ENCODE data around the gene DPP4. TPM values are rescaled to one million over a fixed set of nuclear protein-coding genes. Genes with fewer than 3 reads are reported as not detected.

DPP4 gene
- total and polyA plus RNA-seq, 2 of the 13 experiments (the other 11 are each of a cell fraction or from before 2014, with no cell fraction given), result 39.4 to 109 TPM

DNA sequence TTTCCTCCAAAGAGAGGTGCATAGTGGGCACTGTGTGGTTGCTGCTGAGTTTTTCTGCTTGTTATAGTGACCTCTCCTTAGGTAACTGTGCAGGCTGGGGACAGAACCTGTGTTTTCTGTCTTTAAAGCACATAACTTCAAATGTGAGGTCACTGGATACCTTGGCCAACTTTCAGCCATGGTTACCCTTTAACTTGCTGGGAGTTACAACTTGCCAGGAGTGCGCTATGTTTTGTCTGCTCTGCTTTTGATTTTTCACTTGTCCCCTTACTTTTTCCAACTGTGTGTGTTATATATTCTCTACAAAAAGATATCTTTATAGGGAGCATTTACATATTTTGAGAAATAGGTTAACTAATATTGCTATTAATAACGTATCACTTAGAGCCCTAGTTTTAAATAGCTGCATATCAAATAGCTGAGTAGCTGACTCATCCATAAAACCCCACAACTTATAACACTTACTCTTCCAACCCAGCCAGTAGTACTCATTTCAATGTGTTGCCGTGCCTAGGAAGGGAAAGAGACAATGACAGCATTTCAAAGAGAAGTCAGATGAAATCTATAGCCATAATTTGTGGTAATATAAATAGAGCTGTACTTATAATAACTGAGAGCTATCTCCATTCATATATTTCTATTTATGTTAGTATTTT lies 51.6 kb downstream of the DPP4 start:
- no peak overlapping the region for H2AFZ ChIP-seq (ENCODE audit: low read length)
- no peak overlapping the region for H3K4me3 ChIP-seq (replicated peaks in 1 of 3; ENCODE audit: insufficient read depth in 1 of 3, low read depth in 2 of 3, low read length in 3 of 3)
- no peaks in the 10 kb centered on the region for H3K9me3 ChIP-seq (ENCODE audit: low read length)
- H3K9ac ChIP-seq (ENCODE audit: insufficient read depth, low read depth, low read length), result no peak overlapping the region
- POLR2A ChIA-PET, result interaction anchor here (2.0 kb wide), 1 partner anchor 51 kb away, joined by 5 read pairs; the partner anchor contains the start of gene DPP4
- CTCF ChIA-PET (ENCODE audit: low intra/inter-chr PET ratio, low total read pairs), result no interaction called here
- TF ChIP-seq, protein P1, sequence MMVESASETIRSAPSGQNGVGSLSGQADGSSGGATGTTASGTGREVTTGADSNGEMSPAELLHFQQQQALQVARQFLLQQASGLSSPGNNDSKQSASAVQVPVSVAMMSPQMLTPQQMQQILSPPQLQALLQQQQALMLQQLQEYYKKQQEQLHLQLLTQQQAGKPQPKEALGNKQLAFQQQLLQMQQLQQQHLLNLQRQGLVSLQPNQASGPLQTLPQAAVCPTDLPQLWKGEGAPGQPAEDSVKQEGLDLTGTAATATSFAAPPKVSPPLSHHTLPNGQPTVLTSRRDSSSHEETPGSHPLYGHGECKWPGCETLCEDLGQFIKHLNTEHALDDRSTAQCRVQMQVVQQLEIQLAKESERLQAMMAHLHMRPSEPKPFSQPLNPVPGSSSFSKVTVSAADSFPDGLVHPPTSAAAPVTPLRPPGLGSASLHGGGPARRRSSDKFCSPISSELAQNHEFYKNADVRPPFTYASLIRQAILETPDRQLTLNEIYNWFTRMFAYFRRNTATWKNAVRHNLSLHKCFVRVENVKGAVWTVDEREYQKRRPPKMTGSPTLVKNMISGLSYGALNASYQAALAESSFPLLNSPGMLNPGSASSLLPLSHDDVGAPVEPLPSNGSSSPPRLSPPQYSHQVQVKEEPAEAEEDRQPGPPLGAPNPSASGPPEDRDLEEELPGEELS (CRISPR knock-in tag; IDR thresholded peaks at IDR 0.05), result no peak
- TF ChIP-seq NR1H2 (CRISPR knock-in tag; IDR thresholded peaks at IDR 0.05; ENCODE audit: borderline replicate concordance, low read depth) (no peak), ZNF431 (CRISPR knock-in tag; IDR thresholded peaks at IDR 0.05; ENCODE audit: borderline replicate concordance, low read depth) (no peak)
- no peaks in the 10 kb centered on the region for H3K27me3 ChIP-seq (ENCODE audit: control insufficient read depth in 1 of 2, insufficient read depth in 2 of 2, low read length in 2 of 2)
- whole genome bisulfite sequencing (ENCODE audit: low lambda C conversion rate), result 88% methylated on average over 3 of the region's 3 CpGs
- DNase-seq (ENCODE audit: low spot score) (peak; percentile 15), ATAC-seq (peak; percentile 44; the same call in 2 of the 3 replicates), FAIRE-seq (no peak)
- no peaks in the 10 kb centered on the region for H3K79me2 ChIP-seq (ENCODE audit: insufficient read depth, low read length)
- no TSS peak for BruUV-seq (replicated peaks)
- intact Hi-C loops (cut with micrococcal nuclease; ENCODE audit: unreplicated experiment), result no loop called here
- no peak overlapping the region for H3K27ac ChIP-seq (ENCODE audit: extremely low read length, insufficient read depth, low read length)
- H4K20me1 ChIP-seq (ENCODE audit: insufficient read depth, low read length), result no peaks in the 10 kb centered on the region
- in situ Hi-C loops (cut with HindIII; ENCODE audit: extremely low pct_ligation_motif_present, low pct_unique_long_range_greater_than_20kb), result no loop called here
- H3K4me2 ChIP-seq (ENCODE audit: low read depth, low read length), result no peak overlapping the region
- peaks cover 2 to 20% of the 10 kb centered on the region in 2 experiments; a peak in 3 of 5 replicates for H3K36me3 ChIP-seq (replicated peaks in 1 of 2; ENCODE audit: control insufficient read depth in 1 of 2, insufficient read depth in 2 of 2, low read length in 2 of 2)
- peaks cover 23% of the 10 kb centered on the region for H3K4me1 ChIP-seq (ENCODE audit: insufficient read depth, low read length)

DNA sequence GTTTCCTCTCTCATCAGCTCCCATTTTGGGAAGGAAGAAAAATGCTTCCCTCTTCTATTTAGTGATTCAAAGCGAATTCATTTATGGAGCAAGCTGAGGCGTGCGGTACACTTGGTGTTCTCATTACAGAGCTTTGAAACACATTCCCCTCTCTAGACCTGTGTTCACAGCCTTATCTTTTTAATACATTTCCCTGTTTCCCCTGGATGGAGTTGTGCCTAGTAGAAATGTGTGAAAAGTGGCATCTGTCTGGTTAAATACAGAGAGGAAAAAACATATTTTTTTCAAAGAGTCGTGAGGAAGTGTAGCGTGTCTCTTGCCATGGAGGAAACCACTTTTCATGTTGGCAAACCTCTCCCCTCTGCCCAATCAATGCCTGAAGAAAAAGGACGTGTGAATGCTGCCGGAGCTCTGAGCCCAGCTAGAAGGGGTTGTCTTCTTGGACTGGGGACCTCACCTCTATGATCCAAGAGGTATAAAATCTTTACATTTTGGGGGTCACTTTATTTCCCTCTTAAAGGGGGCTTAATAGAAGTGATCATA lies 52.4 kb downstream of the DPP4 start:
- POLR2A ChIA-PET, result no interaction called here
- Histone ChIP-seq H3K36me3 (replicated peaks in 1 of 2; ENCODE audit: control insufficient read depth in 1 of 2, insufficient read depth in 2 of 2, low read length in 2 of 2) (peaks cover 2 to 22% of the 10 kb centered on the region in 2 experiments; a peak in 3 of 5 replicates), H3K79me2 (ENCODE audit: insufficient read depth, low read length) (no peaks in the 10 kb centered on the region), H4K20me1 (ENCODE audit: insufficient read depth, low read length) (no peaks in the 10 kb centered on the region), H3K9me3 (ENCODE audit: low read length) (no peaks in the 10 kb centered on the region), H3K27ac (ENCODE audit: extremely low read length, insufficient read depth, low read length) (no peak overlapping the region), H3K9ac (ENCODE audit: insufficient read depth, low read depth, low read length) (no peak overlapping the region), H3K4me2 (ENCODE audit: low read depth, low read length) (no peak overlapping the region), H2AFZ (ENCODE audit: low read length) (no peak overlapping the region), H3K4me1 (ENCODE audit: insufficient read depth, low read length) (peaks cover 21% of the 10 kb centered on the region), H3K27me3 (ENCODE audit: control insufficient read depth in 1 of 2, insufficient read depth in 2 of 2, low read length in 2 of 2) (no peaks in the 10 kb centered on the region), H3K4me3 (replicated peaks in 1 of 3; ENCODE audit: insufficient read depth in 1 of 3, low read depth in 2 of 3, low read length in 3 of 3) (no peak overlapping the region)
- in situ Hi-C loops (cut with HindIII; ENCODE audit: extremely low pct_ligation_motif_present, low pct_unique_long_range_greater_than_20kb), result no loop called here
- intact Hi-C loops (cut with micrococcal nuclease; ENCODE audit: unreplicated experiment), result no loop called here
- DNase-seq (ENCODE audit: low spot score) (no peak), FAIRE-seq (no peak), ATAC-seq (no peak)
- BruUV-seq (replicated peaks), result no TSS peak
- CTCF ChIA-PET (ENCODE audit: low intra/inter-chr PET ratio, low total read pairs), result no interaction called here
- 99% methylated on average over 7 of the region's 7 CpGs for WGBS (ENCODE audit: low lambda C conversion rate)
- no peak for TF ChIP-seq ZNF232 (CRISPR knock-in tag; IDR thresholded peaks at IDR 0.05; ENCODE audit: borderline replicate concordance)
- TF ChIP-seq ZFP37 (CRISPR knock-in tag; IDR thresholded peaks at IDR 0.05; ENCODE audit: borderline replicate concordance), result no peak
- TF ChIP-seq ZNF383 (CRISPR knock-in tag; IDR thresholded peaks at IDR 0.05; ENCODE audit: borderline replicate concordance), result no peak
- TF ChIP-seq GATAD2A (CRISPR knock-in tag; IDR thresholded peaks at IDR 0.05), result no peak
- no peak for TF ChIP-seq MTA3 (CRISPR knock-in tag; IDR thresholded peaks at IDR 0.05)
- TF ChIP-seq, protein P2, sequence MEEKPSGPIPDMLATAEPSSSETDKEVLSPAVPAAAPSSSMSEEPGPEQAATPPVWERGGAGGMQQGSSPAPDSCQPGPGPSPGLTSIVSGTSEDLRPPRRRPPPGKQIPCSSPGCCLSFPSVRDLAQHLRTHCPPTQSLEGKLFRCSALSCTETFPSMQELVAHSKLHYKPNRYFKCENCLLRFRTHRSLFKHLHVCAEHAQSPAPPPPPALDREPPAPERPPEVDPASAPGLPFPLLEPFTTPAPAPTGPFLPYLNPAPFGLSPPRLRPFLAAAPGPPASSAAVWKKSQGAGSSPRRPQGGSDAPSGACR (CRISPR knock-in tag; IDR thresholded peaks at IDR 0.05), result no peak
- no peak for TF ChIP-seq JDP2 (CRISPR knock-in tag; IDR thresholded peaks at IDR 0.05; ENCODE audit: borderline replicate concordance)
- no peak for TF ChIP-seq FOSL1 (CRISPR knock-in tag; IDR thresholded peaks at IDR 0.05; ENCODE audit: borderline replicate concordance)
- TF ChIP-seq CENPX (CRISPR knock-in tag; IDR thresholded peaks at IDR 0.05), result no peak
- TF ChIP-seq, protein P3, sequence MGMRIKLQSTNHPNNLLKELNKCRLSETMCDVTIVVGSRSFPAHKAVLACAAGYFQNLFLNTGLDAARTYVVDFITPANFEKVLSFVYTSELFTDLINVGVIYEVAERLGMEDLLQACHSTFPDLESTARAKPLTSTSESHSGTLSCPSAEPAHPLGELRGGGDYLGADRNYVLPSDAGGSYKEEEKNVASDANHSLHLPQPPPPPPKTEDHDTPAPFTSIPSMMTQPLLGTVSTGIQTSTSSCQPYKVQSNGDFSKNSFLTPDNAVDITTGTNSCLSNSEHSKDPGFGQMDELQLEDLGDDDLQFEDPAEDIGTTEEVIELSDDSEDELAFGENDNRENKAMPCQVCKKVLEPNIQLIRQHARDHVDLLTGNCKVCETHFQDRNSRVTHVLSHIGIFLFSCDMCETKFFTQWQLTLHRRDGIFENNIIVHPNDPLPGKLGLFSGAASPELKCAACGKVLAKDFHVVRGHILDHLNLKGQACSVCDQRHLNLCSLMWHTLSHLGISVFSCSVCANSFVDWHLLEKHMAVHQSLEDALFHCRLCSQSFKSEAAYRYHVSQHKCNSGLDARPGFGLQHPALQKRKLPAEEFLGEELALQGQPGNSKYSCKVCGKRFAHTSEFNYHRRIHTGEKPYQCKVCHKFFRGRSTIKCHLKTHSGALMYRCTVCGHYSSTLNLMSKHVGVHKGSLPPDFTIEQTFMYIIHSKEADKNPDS (CRISPR knock-in tag; IDR thresholded peaks at IDR 0.05), result no peak
- no peak for TF ChIP-seq ZNF7 (CRISPR knock-in tag; IDR thresholded peaks at IDR 0.05)
